HG02870 (cell line): Measurements from ENCODE around the gene ARHGAP35.

ENCODE experiments used
- ATAC-seq: cut with Tn5 transposase; IDR thresholded peaks from one replicate; pipeline ENCODE4 v1.9.1; 2021; ENCODE audit warnings: mild to moderate bottlenecking, moderate library complexity; ENCODE audit not compliant: unreplicated experiment

ARHGAP35 gene

GRCh38 chr19:46901701-46902401 is 41.1 kb downstream of the ARHGAP35 start:
- ATAC-seq: no peak

- no peak for ATAC-seq
Observed at GRCh38 chr19:46902402-46902766, 41.6 kb downstream of the ARHGAP35 start.

- no peak for ATAC-seq
Observed at GRCh38 chr19:46903458-46903857, 42.7 kb downstream of the ARHGAP35 start.

- ATAC-seq: no peak
Observed at GRCh38 chr19:46904114-46905060, 43.6 kb downstream of the ARHGAP35 start.

- ATAC-seq: no peak
Observed at GRCh38 chr19:46906221-46906620, 45.4 kb downstream of the ARHGAP35 start.

GRCh38 chr19:46907880-46908279 is 47.1 kb downstream of the ARHGAP35 start:
- ATAC-seq: no peak

GRCh38 chr19:46909356-46909755 is 48.6 kb downstream of the ARHGAP35 start:
- ATAC-seq: no peak
